ENCODE measurements around the gene CRLF2.
"Not testable (repeated sequence)": the region's sequence is repeated elsewhere in the genome, so short reads cannot be mapped to it uniquely, and the experiment has no call there.

The CRLF2 gene, protein sequence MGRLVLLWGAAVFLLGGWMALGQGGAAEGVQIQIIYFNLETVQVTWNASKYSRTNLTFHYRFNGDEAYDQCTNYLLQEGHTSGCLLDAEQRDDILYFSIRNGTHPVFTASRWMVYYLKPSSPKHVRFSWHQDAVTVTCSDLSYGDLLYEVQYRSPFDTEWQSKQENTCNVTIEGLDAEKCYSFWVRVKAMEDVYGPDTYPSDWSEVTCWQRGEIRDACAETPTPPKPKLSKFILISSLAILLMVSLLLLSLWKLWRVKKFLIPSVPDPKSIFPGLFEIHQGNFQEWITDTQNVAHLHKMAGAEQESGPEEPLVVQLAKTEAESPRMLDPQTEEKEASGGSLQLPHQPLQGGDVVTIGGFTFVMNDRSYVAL

GRCh38 chrX:1212532-1212931 lies at the start of gene CRLF2:
Gene CRLF2, minus strand, starts transcription at chrX:1212649. Its CDS starts 15 bp downstream, at chrX:1212634.
- no peak for DNase-seq

GRCh38 chrX:1261771-1262170 lies 49.3 kb upstream of the CRLF2 start:
- not testable (repeated sequence) for DNase-seq

GRCh38 chrX:1261285-1261684 lies 48.8 kb upstream of the CRLF2 start:
- DNase-seq, result no peak

DNA sequence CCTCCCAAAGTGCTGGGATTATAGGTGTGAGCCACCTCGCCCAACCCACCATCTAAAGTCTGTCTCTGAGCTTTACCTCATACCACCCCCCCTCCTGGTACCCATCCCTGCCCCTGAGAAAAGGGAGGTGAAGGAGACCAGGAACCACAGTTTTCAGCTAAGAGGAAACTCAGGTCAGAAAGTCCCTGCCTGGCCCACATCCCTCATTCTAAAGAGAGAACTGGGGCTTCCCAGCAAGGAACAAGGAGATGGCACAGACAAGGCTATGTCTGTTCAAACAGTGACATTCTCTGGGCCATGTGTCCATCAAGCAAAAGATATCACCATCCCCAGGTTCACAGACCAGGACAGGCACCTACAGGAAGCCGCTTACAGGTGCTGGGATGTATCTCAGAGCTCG lies 40.4 kb upstream of the CRLF2 start:
- DNase-seq, result no peak

DNA sequence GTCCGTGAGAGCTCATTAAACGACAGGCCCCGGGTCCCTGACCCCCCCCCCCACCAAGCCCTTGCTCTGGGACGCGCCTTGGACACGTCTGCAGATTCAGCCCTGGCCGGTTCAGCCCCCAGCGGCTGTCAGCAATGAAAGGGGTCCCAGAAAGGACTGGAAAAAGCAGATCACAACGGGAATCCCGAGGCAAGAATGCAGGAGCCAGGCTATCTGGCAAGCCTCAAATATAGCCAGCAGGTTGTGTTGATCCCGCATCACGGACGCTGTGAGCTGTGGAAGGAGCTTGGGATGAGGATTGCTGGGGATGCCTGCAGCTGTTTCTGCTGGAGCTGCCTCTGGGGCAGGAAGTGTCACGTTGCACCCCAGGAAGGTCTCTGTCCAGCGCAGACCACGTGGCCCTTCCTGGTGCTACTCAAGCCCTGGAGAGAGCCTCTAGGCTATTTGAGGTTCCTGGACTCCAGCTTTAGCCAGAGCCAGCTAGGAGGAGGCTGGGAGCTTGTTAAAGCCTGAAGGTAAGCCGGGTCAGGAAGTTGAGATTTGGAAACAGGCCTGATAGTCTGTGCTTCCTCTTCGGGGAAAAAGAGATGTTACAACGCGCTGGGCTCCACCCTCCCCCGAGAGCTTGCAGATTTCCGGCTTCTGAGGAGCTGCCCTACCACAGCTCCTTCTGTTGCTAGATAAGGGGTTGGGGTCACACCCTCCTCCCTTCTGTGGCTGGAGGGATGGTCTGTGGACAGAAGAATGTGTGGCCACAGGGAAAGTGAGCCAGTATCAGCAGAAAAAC lies 36.8 kb upstream of the CRLF2 start:
- DNase-seq, result no peak

DNA sequence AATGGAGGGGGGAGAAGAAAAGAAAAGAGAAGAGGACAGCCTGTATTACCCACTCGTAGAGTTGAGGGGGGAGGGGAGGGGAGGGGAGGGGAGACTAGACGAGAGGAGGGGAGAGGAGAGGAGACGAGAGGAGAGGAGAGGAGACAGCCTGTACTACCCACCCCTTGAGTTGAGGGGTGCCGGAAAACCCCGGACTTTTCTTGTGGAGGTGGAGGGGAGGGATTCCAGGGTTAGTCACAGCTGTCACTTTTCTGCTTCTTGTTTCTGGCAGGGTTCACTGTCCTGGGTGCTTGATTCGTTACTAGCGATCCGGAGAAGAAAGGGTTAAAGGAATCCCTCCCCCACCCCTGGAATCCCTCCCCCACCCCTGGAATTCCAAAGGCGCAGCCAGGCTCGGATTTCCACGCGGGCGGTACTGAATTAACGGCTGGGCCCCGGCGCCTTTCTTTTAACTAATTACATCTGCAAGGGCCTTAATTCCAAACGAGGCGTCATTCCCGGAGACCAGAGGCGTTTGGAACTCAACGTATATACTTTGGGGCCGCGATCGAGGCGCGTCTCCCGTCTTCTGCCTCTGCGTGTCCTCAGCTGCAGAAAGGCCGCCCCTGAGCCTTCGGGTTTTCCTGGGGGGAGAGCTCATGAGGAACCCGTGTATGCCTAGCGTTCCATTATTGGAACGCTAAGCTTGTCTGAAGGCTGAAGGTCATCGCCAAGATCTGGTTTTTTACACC lies 36.0 kb upstream of the CRLF2 start:
- no peak for DNase-seq

GRCh38 chrX:1246816-1247215 lies 34.4 kb upstream of the CRLF2 start:
- no peak for DNase-seq

- no peak for DNase-seq
These were observed 32.0 kb upstream of the CRLF2 start for GRCh38 chrX:1244164-1245076.

DNA sequence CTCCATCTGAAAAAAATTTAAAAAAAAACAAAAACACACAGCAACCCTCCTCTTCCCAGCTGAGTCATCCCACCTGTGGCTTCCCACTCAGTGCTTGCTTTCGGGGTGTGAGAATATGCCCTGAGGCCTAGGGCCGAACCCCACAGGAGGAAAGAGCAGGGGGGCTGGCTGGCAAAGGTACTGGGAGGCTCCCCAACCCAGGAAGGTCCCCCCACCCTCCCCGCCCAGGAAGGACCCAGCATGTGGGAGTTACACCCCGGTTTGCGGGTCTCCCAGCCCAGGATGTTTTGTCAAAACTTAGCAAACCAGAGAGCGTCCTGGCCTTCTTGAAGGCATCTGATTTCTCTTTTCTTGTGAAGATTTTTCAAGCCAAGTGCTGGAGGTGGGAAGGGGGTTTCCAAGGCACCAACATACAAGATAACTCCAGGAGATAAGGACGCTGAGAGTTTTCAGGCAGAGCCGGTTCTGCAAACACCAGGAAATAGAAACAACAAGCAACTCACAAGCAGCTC lies 30.5 kb upstream of the CRLF2 start:
- DNase-seq, result no peak

DNA sequence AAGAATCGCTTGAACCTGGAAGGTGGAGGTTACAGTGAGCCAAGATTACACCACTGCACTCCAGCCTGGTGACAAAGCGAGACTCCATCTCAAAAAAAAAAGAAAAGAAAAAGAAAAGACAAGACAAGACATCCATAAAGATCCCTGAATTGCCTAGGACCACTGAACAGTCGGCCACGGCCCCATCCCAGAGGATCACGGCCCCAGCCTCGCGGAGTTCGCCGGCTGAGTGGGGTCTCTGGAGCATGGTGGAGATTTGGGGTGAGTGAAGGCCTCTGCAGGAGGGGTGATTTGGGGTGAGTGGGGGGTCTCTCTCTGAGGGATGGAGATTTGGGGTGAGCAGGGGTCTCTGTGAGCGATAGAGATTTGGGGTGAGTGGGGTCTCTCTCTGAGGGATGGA lies 28.1 kb upstream of the CRLF2 start:
- not testable (repeated sequence) for DNase-seq

GRCh38 chrX:1239681-1240142 lies 27.3 kb upstream of the CRLF2 start:
- DNase-seq, result no peak

DNA sequence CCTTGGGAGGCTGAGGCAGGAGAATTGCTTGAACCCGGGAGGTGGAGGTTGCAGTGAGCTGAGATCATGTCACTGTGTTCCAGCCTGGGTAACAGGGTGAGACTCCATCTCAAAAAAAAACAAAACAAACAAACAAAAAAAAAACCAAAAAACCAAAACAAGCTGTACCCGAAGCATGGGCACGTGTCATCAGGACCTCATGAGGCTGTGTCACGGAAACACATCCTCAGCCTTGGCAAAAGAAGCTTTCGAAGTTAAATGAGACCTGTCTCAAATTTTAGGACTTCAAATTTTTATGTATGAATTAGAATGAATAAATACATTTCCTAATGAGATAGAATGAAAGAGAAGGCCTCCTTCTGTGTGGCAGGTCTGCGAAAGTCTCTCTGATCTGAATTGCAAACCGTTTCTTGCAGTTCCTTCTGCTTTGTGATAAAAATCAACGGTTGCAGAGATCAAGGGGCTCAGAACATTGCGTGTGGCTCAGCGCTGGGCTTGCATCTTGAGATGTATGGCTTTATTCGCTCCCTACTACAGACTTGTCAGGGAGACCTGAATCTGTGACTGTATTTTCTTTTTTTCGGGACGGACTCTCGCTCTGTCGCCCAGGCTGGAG lies 19.5 kb upstream of the CRLF2 start:
- no peak for DNase-seq

DNA sequence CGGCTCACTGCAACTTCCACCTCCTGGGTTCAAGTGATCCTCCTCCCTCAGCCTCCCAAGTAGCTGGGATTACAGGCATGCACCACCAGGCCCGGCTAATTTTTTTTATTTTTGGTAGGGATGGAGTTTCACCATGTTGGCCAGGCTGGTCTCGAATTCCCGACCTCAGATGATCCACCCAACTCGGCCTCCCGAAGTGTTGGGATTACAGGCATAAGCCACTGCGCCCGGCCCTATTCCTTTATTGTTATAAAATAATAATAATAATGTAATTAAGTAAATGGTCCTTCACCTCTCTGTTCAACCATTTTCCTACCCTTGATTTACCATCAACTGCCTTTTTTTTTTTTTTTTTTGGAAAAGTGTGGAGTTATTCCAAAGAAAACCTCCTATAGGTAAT lies 15.7 kb upstream of the CRLF2 start:
- DNase-seq, result not testable (repeated sequence)

- DNase-seq, result no peak
These were observed 13.8 kb upstream of the CRLF2 start for GRCh38 chrX:1226249-1226648.

DNA sequence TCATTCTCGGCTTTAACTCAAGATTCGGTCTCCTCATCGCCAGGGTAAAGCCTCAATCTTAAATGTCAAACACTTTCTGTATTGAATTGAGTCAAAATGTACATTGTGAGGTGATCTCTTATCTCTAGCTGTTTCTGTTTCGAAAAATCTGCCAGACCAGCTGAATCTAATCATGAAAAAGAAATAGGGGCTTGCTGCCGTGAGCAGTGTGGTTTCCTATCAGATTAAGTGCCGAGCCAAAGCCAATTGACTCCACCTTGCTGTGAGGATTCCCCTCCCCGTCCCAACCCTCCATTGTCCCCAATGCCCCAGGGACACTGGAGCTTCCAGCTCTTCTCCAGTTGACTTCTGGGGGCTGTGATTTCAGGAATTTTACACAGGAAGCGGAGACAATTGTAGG lies 12.5 kb upstream of the CRLF2 start:
- no peak for DNase-seq

GRCh38 chrX:1223242-1223600 lies 10.8 kb upstream of the CRLF2 start:
- DNase-seq, result no peak

- no peak for DNase-seq
These were observed 10.2 kb upstream of the CRLF2 start for GRCh38 chrX:1222531-1223241.

DNA sequence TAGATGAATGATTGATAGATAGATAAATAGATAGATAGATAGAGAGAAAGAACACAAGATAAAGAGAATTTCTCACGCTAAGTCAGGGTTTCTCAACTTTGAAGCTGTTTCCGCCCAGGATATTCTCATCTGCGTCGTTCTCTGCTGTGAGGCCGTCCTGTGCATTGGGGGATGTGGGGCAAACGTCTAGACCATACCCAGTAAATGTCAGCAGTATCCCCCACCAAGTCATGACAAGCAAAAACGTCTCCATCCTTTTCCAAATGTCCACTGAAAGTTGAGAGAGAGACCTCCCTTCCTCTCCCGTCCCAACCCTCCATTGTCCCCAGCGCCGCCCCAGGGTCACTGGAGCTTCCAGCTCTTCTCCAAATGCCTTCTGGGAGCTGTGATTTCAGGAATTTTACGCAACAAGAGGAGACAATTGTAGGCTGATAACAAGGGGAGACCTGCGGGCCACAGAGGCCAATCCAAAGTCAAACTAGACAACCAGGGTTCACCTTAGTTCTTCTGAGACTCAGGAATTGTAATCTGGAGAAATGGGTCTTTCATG lies 8.9 kb upstream of the CRLF2 start:
- DNase-seq, result no peak

- DNase-seq, result no peak
These were observed 5.8 kb upstream of the CRLF2 start for GRCh38 chrX:1218286-1218685.

DNA sequence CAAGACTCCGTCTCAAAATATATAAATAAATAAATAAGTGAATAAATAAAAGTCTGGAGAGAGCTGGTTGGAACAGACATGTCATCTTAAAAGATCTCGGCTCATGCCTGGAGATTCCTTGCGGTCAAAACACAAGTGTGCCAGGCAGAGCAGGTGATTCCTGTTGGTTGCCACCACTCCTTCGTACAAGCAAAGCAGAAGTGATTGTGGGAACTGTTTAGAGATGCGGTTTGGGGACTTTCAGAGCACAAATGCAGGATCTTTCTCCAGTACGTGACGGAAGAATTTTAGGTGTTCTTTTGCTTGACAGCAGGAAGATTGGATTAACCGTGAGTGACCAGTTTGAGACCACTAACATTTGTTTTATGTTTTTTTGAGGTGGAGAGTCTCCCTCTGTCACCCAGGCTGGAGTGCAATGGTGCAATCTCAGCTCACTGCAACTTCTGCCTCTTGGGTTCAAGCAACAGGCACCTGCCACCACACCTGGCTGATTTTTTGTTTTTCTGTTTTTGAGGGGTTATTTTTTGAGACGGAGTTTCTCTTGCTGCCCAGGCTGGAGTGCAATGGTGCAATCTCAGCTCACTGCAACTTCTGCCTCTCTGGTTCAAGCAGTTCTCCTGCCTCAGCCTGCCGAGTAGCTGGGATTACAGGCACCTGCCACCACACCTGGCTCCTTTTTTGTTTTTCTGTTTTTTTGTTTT lies 2.8 kb upstream of the CRLF2 start:
- DNase-seq, result no peak

Data from NCI-H748 treated with DMSO at 0.1 percent for 48 hours (cell line).